Renal pelvis (tissue), 4 donors: ENCODE measurements around the gene EMILIN1. TPM values are rescaled to one million over a fixed set of nuclear protein-coding genes. Genes with fewer than 3 reads are reported as not detected.
A peak's percentile ranks its signal among the peaks of the same experiment; 100 is the strongest.

ENCODE experiments used
- DNase-seq: peaks from one replicate; pipeline ENCODE4 v3.0.0-alpha.2; 2013
- polyA plus RNA-seq, 3 donors: library from polyadenylated mRNA; unstranded; fragments of 120-200 nt; gene quantifications; one replicate each; pipeline ENCODE4 v1.2.1, GENCODE V29; 2013; ENCODE audit not compliant: insufficient read length in 3 of 3

Gene EMILIN1
- polyA plus RNA-seq, 3 donors = 70.9 to 135 (median 102) TPM

- peak; percentile 93 for DNase-seq
These were observed 27.2 kb upstream of the EMILIN1 start, which contains the start of gene AGBL5 for GRCh38 chr2:27050996-27051901. Gene AGBL5 (plus strand): TSS chr2:27051668. CDS start chr2:27052959, 1,291 bp downstream.

GRCh38 chr2:27051902-27052645 lies 26.3 kb upstream of the EMILIN1 start:
- DNase-seq = no peak

GRCh38 chr2:27053321-27053720 lies 25.1 kb upstream of the EMILIN1 start:
- DNase-seq = no peak

GRCh38 chr2:27053776-27054175 lies 24.6 kb upstream of the EMILIN1 start:
- DNase-seq = no peak

DNA sequence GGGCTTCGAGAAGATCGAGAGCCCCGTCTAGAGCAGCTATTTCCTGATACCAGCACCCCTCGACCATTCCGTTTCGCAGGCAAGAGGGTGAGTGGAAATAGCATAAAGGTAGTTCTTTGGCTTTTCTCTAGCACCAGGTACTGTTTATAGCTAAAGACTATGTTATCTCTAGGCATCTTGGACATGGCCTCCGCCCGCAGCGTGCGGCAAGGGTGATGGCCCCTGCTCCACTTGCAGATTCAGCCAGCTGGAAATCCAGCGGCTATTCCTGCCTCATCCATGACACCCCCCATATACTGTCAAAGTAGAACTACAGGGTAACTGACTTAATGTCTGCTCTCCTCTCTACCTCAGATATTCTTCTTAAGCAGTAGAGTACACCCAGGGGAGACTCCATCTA lies 23.7 kb upstream of the EMILIN1 start:
- DNase-seq = no peak

DNA sequence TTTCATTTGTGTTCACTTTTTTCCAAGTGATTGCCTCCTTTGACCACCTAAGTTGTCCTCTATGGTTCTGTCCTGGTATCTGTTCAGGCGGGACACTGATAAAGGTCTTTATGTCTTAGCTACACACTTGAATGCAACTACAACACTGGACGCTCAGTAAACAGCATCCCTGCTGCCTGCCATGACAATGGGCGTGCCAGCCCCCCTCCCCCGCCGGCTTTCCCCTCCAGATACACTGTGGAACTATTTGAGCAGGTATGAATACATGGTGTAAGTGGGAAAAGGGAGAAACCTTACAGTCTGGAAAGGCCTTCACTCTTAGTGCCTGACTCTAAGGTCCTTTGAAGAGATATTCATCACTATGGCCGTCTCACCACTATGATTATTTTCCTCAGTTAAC lies 21.2 kb upstream of the EMILIN1 start:
- no peak for DNase-seq

- no peak for DNase-seq
These were observed 20.2 kb upstream of the EMILIN1 start for GRCh38 chr2:27058210-27058609.

DNA sequence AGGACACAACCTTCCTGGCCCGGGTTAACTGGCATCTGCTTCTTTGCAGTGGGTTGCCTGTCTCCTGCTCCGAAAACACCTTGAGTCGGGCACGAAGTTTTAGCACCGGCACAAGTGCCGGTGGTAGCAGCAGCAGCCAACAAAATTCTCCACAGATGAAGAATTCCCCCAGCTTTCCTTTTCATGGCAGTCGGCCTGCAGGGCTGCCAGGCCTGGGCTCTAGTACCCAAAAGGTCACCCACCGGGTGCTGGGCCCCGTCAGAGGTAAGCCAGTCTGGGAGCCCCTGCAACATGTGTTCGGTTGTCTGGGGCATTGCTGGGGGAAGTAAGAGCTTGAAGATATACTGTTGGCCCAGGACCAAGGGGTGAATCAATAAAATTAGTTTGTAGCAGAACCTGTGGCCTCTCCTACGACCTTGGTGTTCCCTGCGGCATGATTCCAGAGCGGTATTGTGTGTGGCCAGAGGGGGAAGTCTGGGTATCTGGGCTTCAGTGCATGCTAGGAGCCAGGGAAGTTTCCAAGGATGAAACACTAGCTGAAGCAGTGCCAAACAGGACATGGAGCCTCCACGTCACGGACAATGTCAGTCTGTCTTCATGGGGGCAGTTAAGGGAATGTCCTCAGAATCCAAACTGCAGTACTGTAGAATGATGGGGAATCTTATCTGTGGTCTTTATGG lies 19.1 kb upstream of the EMILIN1 start:
- no peak for DNase-seq

GRCh38 chr2:27060323-27060722 lies 18.1 kb upstream of the EMILIN1 start:
- DNase-seq = no peak

GRCh38 chr2:27065128-27065527 lies 13.3 kb upstream of the EMILIN1 start:
- no peak for DNase-seq

GRCh38 chr2:27067385-27067784 lies 11.0 kb upstream of the EMILIN1 start:
- DNase-seq = no peak

GRCh38 chr2:27069436-27069835 lies 9.0 kb upstream of the EMILIN1 start:
- no peak for DNase-seq

GRCh38 chr2:27069961-27070618 lies 8.3 kb upstream of the EMILIN1 start:
- DNase-seq = no peak

DNA sequence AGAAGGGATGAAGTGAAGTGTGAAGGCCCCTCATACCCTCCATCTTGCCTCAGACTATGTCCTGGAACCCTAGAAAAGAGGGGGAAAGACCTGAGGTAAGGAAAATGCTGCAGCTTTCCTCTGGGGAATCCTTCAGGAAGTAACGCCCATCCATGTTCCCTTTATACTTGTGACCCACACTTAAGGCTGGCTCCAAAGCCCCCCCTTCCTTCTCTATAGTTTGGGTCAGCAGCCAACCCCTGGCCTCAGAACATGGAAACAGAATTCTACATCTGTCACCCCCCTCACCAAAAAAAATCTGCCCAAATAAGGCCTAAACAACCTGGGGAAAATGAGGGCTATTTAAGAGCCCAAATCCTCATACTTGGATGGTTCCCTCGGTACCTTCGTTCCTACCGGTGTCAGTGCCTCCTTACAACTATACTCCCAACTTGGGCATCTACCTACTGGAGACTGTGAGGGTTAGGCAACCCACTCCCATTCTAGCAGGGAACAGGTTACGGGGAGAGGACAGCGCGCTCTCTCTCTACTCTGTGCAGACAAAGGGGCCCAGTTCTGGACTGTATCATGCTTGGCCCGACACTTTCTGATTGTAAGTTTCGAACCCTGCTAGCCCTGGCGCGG lies 7.7 kb upstream of the EMILIN1 start:
- DNase-seq = no peak

GRCh38 chr2:27071277-27071989 lies 7.0 kb upstream of the EMILIN1 start, which contains the start of gene OST4:
Gene OST4 (minus strand): TSS chr2:27071654.
- peak; percentile 95 for DNase-seq

GRCh38 chr2:27071990-27072830 lies 6.2 kb upstream of the EMILIN1 start:
- peak; percentile 91 for DNase-seq

DNA sequence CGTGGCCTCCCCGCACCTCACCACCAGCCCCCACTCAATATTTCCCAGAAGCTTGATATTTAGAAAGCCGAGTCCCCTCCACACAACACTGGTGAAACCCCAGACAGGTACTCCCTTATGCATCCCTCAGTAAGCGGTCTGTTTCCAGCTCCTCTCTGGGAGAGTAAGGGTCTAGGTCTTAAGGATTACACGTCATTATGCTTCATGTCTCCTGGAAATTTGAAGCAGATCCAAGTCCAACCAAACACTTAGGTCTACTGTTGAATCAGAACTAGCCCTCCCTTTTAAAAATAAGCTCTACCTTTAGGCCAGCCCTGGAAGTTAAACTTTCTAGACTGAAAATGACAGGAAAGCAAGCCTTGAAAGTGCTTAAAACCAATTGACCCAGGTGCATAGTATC lies 5.5 kb upstream of the EMILIN1 start:
- no peak for DNase-seq

GRCh38 chr2:27073782-27074181 lies 4.6 kb upstream of the EMILIN1 start:
- no peak for DNase-seq

- DNase-seq = no peak
These were observed 3.5 kb upstream of the EMILIN1 start for GRCh38 chr2:27074738-27075565.
